H1 (cell line): Measurements from ENCODE around the gene THADA. TPM values are rescaled to one million over a fixed set of nuclear protein-coding genes. Genes with fewer than 3 reads are reported as not detected.

Experiments
- ASH2L ChIP-seq: fragments of 200-600, 300-600 bp; sonication (generic); IDR thresholded peaks from one replicate; pipeline ENCODE4 v1.7.1; 2017; ENCODE audit warnings: low read length
- CREB1 ChIP-seq: IDR thresholded peaks from 2 replicates; pipeline ENCODE4 v1.6.1; 2012; ENCODE audit warnings: inconsistent platforms
- SIN3A ChIP-seq, 2 experiments: IDR thresholded peaks in 1 of 2; conservative IDR thresholded peaks in 1 of 2; 2 replicates each; pipeline ENCODE4 v1.6.1; 2011 to 2012; ENCODE audit warnings: low read length in 2 of 2, improper control_type of control experiment in 1 of 2, low read depth in 1 of 2, mild to moderate bottlenecking in 1 of 2
- polyA plus RNA-seq, 7 experiments: library from polyadenylated mRNA; depleted of rRNA in 3 of 7; stranded (reverse) in 5 of 7; unstranded in 2 of 7; fragments of >200 nt in 5 of 7; fragments of 200-250 nt in 2 of 7; gene quantifications; 1 replicate in 5 of 7; 2 replicates in 1 of 7; 4 replicates in 1 of 7; pipeline versions ENCODE4 v1.2.1 to v1.2.3, GENCODE V29; 2011 to 2013; ENCODE audit warnings: missing spikeins in 2 of 7, mixed read lengths in 2 of 7
- total RNA-seq: library from RNA; stranded (reverse); fragmentation: NEBNext Ultra II Directional; extraction: Animal tissue kit (Norgen Biotek cat#: 25700); gene quantifications from 2 replicates; pipeline ENCODE4 v1.2.1, GENCODE V29; 2021
- TF ChIP-seq, protein P1 (sequence below): IDR thresholded peaks from 2 replicates; pipeline ENCODE4 v1.6.1; 2012; ENCODE audit warnings: inconsistent platforms
- TF ChIP-seq, protein P2 (sequence below): IDR thresholded peaks from 2 replicates; pipeline ENCODE4 v1.6.1; 2012; ENCODE audit warnings: low read length, inconsistent platforms

THADA gene
- total and polyA plus RNA-seq, 2 of the 8 experiments (the other 6 are each of a cell fraction or from before 2014, with no cell fraction given), result 22.4 to 26.8 TPM

DNA sequence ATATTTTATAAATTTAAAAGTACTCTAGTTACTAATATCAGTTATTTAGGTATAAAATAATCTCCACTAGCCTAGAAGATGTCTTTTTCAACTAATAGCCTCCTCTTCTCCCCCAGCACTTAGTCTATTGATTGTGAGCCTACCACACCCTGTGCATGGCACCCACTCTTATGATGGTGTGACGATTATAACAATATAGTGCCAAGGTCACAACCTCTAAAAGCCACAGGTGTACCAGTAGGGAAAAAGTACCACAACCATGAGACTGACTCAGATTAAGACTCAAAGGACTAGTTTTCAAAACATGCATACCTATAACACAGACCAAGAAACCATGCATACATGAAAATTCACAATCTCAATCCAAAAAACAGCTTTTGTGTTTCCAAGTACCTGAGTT lies 27.6 kb downstream of the THADA start (continued):
- TF ChIP-seq, protein P1, sequence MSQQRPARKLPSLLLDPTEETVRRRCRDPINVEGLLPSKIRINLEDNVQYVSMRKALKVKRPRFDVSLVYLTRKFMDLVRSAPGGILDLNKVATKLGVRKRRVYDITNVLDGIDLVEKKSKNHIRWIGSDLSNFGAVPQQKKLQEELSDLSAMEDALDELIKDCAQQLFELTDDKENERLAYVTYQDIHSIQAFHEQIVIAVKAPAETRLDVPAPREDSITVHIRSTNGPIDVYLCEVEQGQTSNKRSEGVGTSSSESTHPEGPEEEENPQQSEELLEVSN, result no peak
- TF ChIP-seq SIN3A (conservative IDR thresholded peaks at IDR 0.05 in 1 of 2, IDR thresholded peaks at IDR 0.05 in 1 of 2; ENCODE audit: low read depth in 1 of 2, low read length in 2 of 2), result no peak
- TF ChIP-seq, protein P2, sequence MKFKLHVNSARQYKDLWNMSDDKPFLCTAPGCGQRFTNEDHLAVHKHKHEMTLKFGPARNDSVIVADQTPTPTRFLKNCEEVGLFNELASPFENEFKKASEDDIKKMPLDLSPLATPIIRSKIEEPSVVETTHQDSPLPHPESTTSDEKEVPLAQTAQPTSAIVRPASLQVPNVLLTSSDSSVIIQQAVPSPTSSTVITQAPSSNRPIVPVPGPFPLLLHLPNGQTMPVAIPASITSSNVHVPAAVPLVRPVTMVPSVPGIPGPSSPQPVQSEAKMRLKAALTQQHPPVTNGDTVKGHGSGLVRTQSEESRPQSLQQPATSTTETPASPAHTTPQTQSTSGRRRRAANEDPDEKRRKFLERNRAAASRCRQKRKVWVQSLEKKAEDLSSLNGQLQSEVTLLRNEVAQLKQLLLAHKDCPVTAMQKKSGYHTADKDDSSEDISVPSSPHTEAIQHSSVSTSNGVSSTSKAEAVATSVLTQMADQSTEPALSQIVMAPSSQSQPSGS, result no peak
- no peak for TF ChIP-seq CREB1
- no peak for TF ChIP-seq ASH2L
